GM18499 (cell line): ENCODE measurements around the gene RADIL.

Experiments used
- ATAC-seq: cut with Tn5 transposase; IDR thresholded peaks from one replicate; pipeline ENCODE4 v1.9.1; 2021; ENCODE audit warnings: moderate number of reproducible peaks; ENCODE audit not compliant: insufficient read depth, unreplicated experiment

Gene RADIL

GRCh38 chr7:4832711-4833110 lies 50.8 kb downstream of the RADIL start:
- no peak for ATAC-seq

GRCh38 chr7:4831723-4832495 lies 51.6 kb downstream of the RADIL start:
- no peak for ATAC-seq

GRCh38 chr7:4830176-4830575 lies 53.3 kb downstream of the RADIL start:
- ATAC-seq, result no peak

GRCh38 chr7:4828720-4829383 lies 54.7 kb downstream of the RADIL start:
- no peak for ATAC-seq

- no peak for ATAC-seq
Measured at GRCh38 chr7:4825081-4825480, 58.4 kb downstream of the RADIL start.

- no peak for ATAC-seq
Measured at GRCh38 chr7:4824120-4824775, 59.3 kb downstream of the RADIL start.

GRCh38 chr7:4823441-4824119 lies 59.9 kb downstream of the RADIL start:
- no peak for ATAC-seq

GRCh38 chr7:4822677-4823076 lies 60.8 kb downstream of the RADIL start:
- ATAC-seq, result no peak

- ATAC-seq, result no peak
Measured at GRCh38 chr7:4820967-4821471, 62.5 kb downstream of the RADIL start.

- ATAC-seq, result no peak
Measured at GRCh38 chr7:4820405-4820966, 63.0 kb downstream of the RADIL start.

- ATAC-seq, result no peak
Measured at GRCh38 chr7:4819560-4820404, 63.7 kb downstream of the RADIL start.

GRCh38 chr7:4818000-4818794 lies 65.3 kb downstream of the RADIL start:
- no peak for ATAC-seq

- ATAC-seq, result no peak
Measured at GRCh38 chr7:4817178-4817901, 66.2 kb downstream of the RADIL start.

- no peak for ATAC-seq
Measured at GRCh38 chr7:4816419-4817080, 67.0 kb downstream of the RADIL start.

GRCh38 chr7:4815609-4816418 lies 67.7 kb downstream of the RADIL start:
- ATAC-seq, result no peak

- no peak for ATAC-seq
Measured at GRCh38 chr7:4815121-4815520, 68.4 kb downstream of the RADIL start.

- ATAC-seq, result no peak
Measured at GRCh38 chr7:4814433-4814832, 69.1 kb downstream of the RADIL start.
